ENCODE results near the gene CRIP1.

CRIP1 gene

GRCh38 chr14:105458010-105458409, 28.7 kb upstream of the CRIP1 start:
- no peak for FAIRE-seq
- DNase-seq (ENCODE audit: insufficient read length, low spot score), result no peak
- no peak for TF ChIP-seq POLR2A (IDR thresholded peaks at IDR 0.05; ENCODE audit: low read depth, low read length)

GRCh38 chr14:105458571-105458970, 28.1 kb upstream of the CRIP1 start:
- TF ChIP-seq POLR2A (IDR thresholded peaks at IDR 0.05; ENCODE audit: low read depth, low read length), result no peak
- DNase-seq (ENCODE audit: insufficient read length, low spot score) (no peak), FAIRE-seq (no peak)

- FAIRE-seq (no peak), DNase-seq (ENCODE audit: insufficient read length, low spot score) (no peak)
- no peak for TF ChIP-seq POLR2A (IDR thresholded peaks at IDR 0.05; ENCODE audit: low read depth, low read length)
These were observed 26.6 kb upstream of the CRIP1 start for GRCh38 chr14:105460116-105460515.

GRCh38 chr14:105460616-105461015, 26.1 kb upstream of the CRIP1 start:
- DNase-seq (ENCODE audit: insufficient read length, low spot score), result no peak
- no peak for FAIRE-seq
- TF ChIP-seq POLR2A (IDR thresholded peaks at IDR 0.05; ENCODE audit: low read depth, low read length), result no peak

GRCh38 chr14:105461903-105462302, 24.8 kb upstream of the CRIP1 start:
- DNase-seq (ENCODE audit: insufficient read length, low spot score) (no peak), FAIRE-seq (no peak)
- no peak for TF ChIP-seq POLR2A (IDR thresholded peaks at IDR 0.05; ENCODE audit: low read depth, low read length)

- DNase-seq (ENCODE audit: insufficient read length, low spot score) (no peak), FAIRE-seq (no peak)
- no peak for TF ChIP-seq POLR2A (IDR thresholded peaks at IDR 0.05; ENCODE audit: low read depth, low read length)
These were observed 22.2 kb upstream of the CRIP1 start for GRCh38 chr14:105464501-105464900.

GRCh38 chr14:105465209-105466031, 21.3 kb upstream of the CRIP1 start:
- DNase-seq (ENCODE audit: insufficient read length, low spot score), result peak; percentile 54
- TF ChIP-seq POLR2A (IDR thresholded peaks at IDR 0.05; ENCODE audit: low read depth, low read length), result no peak
- FAIRE-seq, result peak; percentile 38

GRCh38 chr14:105466531-105467248, 20.0 kb upstream of the CRIP1 start:
- DNase-seq (ENCODE audit: insufficient read length, low spot score) (no peak), FAIRE-seq (no peak)
- no peak for TF ChIP-seq POLR2A (IDR thresholded peaks at IDR 0.05; ENCODE audit: low read depth, low read length)

- DNase-seq (ENCODE audit: insufficient read length, low spot score), result no peak
- no peak for FAIRE-seq
- TF ChIP-seq POLR2A (IDR thresholded peaks at IDR 0.05; ENCODE audit: low read depth, low read length), result no peak
These were observed 19.3 kb upstream of the CRIP1 start for GRCh38 chr14:105467249-105467941.

GRCh38 chr14:105467942-105468471, 18.7 kb upstream of the CRIP1 start:
- TF ChIP-seq POLR2A (IDR thresholded peaks at IDR 0.05; ENCODE audit: low read depth, low read length), result no peak
- FAIRE-seq (no peak), DNase-seq (ENCODE audit: insufficient read length, low spot score) (no peak)

- DNase-seq (ENCODE audit: insufficient read length, low spot score) (no peak), FAIRE-seq (no peak)
- TF ChIP-seq POLR2A (IDR thresholded peaks at IDR 0.05; ENCODE audit: low read depth, low read length), result no peak
These were observed 18.0 kb upstream of the CRIP1 start for GRCh38 chr14:105468621-105469241.

GRCh38 chr14:105469456-105470349, 17.0 kb upstream of the CRIP1 start:
- no peak for TF ChIP-seq POLR2A (IDR thresholded peaks at IDR 0.05; ENCODE audit: low read depth, low read length)
- DNase-seq (ENCODE audit: insufficient read length, low spot score), result no peak
- FAIRE-seq, result no peak

All from H54 (cell line).